Measurements from ENCODE around the gene PLA2G1B.
"Not testable (repeated sequence)": the region's sequence is repeated elsewhere in the genome, so short reads cannot be mapped to it uniquely, and the experiment has no call there.

Gene PLA2G1B

DNA sequence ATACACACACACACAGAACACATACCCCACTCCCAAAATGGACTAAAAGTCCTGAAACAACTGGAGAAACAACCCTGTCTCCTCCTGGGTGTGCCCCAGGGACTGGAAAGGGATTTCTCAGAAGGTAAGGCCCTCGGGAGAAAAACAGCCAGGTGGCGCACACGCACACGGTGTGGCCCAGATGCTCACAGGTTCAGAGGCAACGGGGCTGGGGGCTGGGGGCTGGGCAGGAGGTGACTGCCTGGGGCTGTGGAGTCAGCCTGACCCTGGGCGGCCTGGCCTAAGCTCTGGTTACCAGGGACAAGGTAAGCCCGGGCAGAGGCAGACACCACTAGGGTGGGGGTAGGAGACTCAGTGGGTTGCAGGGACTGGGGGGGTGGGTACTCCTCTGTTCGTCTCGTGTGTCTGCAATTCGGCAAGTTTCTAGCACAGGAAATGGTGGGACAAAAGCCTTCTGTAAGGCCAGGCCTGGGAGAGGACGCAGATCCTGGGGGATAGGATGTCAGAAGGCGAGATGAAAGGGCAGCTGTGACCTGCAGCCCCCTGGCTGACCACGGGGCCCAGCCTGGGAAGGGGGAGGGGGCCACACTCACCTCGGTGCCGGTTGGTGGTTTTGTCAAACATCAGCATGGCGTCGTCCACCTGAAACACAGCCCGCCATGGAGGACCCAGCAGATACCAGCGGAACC lies 31.0 kb upstream of the PLA2G1B start:
- no peak for DNase-seq

GRCh38 chr12:120357104-120357503 lies 29.5 kb upstream of the PLA2G1B start:
- no peak for DNase-seq

GRCh38 chr12:120356567-120357030 lies 29.0 kb upstream of the PLA2G1B start:
- DNase-seq, result peak; percentile 74 to 81

GRCh38 chr12:120353556-120354317 lies 26.2 kb upstream of the PLA2G1B start:
- DNase-seq, result no peak

DNA sequence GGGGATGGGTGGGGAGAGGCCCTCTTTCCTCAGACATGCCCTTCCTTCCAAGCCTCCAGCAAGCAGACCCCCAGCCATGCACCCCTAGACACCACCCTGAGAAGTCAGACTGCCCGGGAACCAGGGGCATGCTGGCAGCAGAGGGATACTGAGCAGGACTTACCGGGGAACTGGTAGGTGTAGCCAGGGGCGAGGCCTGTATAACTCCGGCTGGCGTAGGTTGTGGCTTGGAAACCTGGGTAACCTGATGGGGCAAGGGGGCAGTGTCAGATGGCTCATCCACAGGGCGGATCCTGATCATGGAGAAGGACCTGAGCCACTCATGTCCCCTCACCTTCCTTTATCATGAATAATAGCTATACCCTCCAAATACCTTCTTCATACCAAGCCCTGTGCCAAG lies 25.6 kb upstream of the PLA2G1B start:
- no peak for DNase-seq

GRCh38 chr12:120352117-120352516 lies 24.5 kb upstream of the PLA2G1B start:
- no peak for DNase-seq

DNA sequence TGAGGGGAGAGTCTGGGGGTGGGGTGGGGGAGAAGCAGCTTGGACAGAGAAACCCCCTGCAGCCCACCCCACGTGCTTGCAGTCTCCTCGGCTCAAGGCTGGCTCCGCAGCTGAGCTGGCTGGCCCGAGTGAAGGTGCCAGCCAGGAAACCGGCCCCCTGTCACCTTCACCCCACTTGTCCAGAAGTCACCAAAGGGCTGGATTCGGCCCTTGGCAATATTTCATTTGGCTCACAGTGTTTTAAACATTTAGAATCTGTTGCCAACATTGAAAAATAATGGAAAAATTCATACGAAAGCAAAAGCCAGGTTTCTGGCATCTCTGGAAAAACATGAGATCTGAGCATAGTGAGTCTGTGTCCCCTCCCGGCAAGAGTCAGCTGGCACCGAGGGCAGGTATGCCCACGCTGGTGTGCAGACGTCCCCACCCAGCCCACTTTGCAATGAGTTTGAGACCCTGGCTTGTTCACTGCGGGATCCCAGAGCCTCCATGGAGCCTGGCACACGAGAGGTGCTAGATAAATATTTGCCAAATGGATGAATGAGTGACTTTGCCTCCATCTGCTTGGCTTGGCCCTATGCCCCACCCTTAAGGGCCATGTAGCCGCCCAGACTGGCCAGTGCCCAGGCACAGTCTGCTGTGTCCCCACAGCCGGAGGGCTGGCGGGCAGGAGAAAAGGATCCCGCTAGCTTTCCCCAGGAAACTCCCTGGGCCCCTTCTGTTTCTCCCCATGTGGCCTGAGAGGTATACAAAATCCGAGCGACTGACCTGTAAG lies 23.2 kb upstream of the PLA2G1B start:
- DNase-seq, result no peak

- DNase-seq, result no peak
These were observed 20.2 kb upstream of the PLA2G1B start for GRCh38 chr12:120347766-120348165.

GRCh38 chr12:120346681-120347080 lies 19.1 kb upstream of the PLA2G1B start:
- DNase-seq, result no peak

- no peak for DNase-seq
These were observed 18.5 kb upstream of the PLA2G1B start for GRCh38 chr12:120346031-120346430.

DNA sequence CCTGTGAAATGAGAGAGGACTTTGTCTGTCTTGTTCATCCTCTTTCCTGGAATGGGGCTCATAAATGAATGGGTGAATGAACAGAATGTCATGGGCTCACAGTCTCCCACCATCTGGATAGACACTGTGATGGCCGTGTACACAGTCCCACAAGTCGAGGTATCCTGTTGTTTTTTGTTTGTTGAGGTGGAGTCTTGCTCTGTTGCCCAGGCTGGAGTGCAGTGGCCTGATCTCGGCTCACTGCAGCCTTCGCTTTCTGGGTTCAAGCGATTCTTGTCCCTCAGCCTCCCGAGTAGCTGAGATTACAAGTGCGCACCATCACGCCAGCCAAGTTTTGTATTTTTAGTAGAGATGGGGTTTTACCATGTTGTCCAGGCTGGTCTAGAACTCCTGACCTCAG lies 16.1 kb upstream of the PLA2G1B start:
- no peak for DNase-seq

DNA sequence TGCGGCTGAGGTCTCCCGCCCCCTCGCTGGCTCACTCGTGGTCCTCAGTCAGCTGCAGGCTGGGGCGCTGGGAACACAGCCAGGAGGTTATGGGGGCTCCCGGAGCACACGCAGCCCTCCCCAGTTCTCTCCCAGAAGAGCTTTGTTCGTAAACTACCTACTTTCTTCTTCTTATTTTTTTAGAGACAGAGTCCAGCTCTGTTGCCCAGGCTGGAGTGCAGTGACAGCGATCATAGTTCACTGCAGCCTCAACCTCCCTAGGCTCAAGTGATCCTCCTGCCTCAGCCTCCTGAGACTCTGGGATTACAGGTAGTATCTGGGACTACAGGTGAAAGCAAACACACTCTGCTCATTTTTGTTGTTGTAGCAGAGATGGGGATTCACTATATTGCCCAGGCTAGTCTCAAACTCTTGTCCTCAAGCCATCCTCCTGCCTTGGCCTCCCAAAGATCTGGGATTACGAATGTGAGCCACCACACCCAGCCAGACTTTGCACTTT lies 15.5 kb upstream of the PLA2G1B start:
- no peak for DNase-seq

DNA sequence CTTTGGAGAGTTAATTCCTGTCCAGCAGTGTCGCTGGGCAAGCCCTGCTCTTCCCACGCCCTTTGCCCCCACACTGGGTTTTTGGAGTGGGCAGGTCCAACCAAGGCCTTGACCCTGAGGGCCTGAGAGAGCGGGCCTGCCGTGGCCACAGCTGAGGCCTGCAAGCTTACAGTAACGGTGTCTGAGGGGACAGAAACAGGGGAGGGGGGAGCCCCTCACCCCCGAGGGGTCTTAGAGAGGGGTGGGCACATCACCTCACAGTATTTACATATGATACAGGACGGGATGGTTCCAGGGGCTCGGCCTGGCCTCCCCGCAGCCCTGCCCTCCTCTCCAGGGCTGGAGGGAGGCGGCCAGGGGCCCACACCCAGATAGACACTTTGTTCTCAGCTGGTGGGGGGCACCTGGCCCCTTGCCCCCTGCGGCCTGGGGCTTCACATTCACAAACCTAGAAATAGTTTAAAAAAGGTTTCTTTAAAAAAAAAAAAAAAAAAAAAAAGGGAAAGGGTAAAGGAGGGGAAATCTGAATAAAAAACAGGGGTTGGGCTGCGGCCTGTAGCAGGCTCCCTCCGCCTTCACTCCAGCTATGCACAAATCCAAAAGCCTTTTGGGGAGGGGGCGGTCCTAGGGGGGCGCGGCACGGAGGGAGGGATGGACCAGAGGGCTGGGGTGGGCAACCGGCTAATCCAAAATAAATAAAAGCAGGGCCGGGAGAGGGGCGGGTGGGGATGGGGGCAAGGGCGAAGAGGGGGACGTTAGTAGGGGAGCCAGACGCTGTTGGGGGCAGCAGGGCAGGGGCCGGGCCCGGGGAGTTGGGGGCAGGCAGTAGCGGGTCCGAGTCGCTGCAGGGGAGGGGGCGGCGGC lies 14.8 kb upstream of the PLA2G1B start:
- DNase-seq, result no peak

DNA sequence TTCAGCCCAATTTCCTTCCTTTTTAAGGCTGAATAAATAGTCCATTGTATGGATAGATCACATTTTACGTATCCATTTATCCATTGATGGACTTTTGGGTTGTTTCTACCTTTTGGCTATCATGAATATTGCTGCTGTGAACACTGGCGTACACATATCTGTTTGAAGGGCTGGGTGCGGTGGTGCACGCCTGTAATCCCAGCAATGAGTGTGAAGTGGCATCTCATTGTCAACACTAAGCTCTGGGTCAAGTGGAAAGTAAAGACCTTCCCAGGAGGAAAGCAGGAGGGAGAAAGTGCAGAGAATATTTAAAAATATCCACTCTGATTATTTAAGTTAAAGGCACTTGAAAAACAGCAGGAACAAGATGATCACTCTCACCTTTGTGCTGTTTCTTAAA lies 11.7 kb upstream of the PLA2G1B start:
- DNase-seq, result no peak

- DNase-seq, result no peak
These were observed 10.2 kb upstream of the PLA2G1B start for GRCh38 chr12:120337730-120338129.

GRCh38 chr12:120336392-120336791 lies 8.8 kb upstream of the PLA2G1B start:
- DNase-seq, result not testable (repeated sequence)

- not testable (repeated sequence) for DNase-seq
These were observed 7.9 kb upstream of the PLA2G1B start for GRCh38 chr12:120335447-120335846.

DNA sequence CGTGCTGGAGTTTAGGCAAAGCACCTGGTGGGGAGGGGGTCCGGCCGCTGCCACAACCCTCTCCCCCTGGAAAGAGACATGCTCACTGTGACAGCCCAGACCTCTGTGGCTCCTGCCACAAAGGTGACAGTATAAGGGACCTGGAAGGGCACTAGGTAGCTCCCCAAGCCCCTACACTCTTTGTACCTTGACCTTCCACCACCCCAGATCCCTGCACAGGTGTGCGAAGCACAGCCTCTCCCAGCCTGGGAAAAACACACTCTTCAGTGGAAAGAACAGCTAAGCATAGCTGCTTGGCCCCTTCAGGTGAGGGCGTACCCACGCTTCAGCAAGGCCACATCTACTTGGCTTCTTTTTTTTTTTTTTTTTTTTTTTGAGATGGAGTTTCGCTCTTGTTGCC lies 4.9 kb upstream of the PLA2G1B start:
- no peak for DNase-seq

GRCh38 chr12:120332041-120332440 lies 4.5 kb upstream of the PLA2G1B start:
- no peak for DNase-seq

GRCh38 chr12:120331390-120331789 lies 3.8 kb upstream of the PLA2G1B start:
- DNase-seq, result no peak

DNA sequence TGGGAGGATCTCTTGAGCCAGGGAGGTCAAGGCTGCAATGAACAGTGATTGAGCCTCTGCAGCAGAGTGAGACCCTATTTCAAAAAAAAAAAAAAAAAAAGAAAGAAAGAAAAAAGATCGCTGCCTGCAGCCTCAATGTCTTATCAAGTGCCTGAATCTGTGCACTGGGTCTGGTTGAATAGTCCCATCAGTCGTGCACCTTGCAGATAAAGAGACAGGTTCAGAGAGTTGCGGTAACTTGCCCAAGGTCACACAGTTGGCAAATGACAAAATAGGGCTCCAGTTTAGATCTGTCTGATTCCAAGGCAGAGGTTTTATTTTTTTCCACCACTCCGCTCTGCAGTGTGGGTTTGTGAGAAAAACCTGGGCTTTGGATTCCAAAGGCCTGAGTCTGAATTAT lies 649 bp upstream of the PLA2G1B start:
- no peak for DNase-seq

DNA sequence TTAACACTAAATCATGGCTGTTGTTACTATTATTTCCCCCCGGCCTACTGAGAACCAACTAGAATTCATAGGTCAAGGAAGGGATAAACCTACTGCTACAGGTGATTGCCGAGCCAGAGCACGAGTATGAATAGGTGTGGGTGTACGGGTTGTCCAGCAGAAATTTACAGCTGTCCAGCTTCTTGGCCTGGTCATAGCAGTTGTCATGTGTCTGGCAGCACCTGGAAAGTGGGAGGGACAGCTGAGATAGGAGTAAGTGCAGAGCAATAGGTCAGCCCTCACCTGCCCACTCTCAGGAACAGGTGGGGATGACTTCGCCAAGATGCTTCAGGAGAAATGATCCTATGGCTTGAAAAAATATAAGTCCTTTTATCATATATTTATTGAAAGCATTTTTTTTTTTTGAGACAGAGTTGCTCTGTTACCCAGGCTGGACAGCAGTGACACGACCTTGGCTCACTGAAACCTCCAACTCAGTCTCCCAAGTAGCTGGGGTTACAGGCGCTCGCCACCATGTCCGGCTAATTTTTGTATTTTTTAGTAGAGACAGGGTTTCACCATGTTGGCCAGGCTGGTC lies 2.6 kb downstream of the PLA2G1B start:
- no peak for DNase-seq
